ENCODE measurements around the gene PRKCSH.
"Not testable (repeated sequence)": the region's sequence is repeated elsewhere in the genome, so short reads cannot be mapped to it uniquely, and the experiment has no call there.

The PRKCSH gene

DNA sequence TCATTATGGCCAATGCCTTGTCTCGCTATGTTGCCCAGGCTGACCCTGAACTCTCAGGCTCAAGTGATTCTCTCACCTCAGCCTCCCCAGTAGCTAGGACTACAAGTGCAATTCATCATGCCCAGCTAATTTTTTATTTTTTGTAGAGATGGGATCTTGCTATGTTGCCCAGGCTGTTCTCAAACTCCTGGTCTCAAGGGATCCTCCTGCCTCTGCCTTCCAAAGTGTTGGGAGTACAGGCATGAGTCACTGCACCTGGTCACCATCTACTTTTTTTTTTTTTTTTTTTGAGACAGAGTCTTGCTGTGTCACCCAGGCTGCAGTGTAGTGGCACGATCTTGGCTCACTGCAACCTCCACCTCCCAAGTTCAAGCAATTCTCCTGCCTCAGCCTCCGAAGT is 39.9 kb downstream of the PRKCSH start:
- not testable (repeated sequence) for DNase-seq (ENCODE audit: low read depth)

DNA sequence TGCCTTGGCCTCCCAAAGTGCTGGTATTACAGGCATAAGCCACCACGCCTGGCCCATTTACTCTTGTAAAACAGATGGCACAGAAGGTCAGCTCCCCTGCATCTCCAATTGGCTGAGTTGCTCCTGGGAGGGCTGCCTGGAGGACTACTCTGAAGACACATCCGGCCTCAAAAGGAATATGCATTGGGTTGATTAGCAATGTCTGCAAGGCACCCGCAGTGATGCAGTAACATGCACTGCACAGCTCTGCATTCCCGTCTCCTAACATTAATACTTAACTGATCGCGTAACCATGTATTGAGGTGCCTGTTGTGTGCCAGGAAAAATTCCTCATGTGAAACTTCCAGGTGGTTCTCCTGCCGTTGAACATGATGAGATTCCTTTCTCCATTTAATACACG is 40.4 kb downstream of the PRKCSH start:
- no peak for DNase-seq (ENCODE audit: low read depth)

- DNase-seq (ENCODE audit: low read depth): no peak
These were observed 43.0 kb downstream of the PRKCSH start for GRCh38 chr19:11478167-11479089.

- DNase-seq (ENCODE audit: low read depth): no peak
These were observed 43.9 kb downstream of the PRKCSH start for GRCh38 chr19:11479090-11479897.

GRCh38 chr19:11479898-11480714 is 44.7 kb downstream of the PRKCSH start:
- no peak for DNase-seq (ENCODE audit: low read depth)

- DNase-seq (ENCODE audit: low read depth): no peak
These were observed 45.5 kb downstream of the PRKCSH start, which contains the start of gene ELAVL3 for GRCh38 chr19:11480715-11481533. Gene ELAVL3 (minus strand): TSS chr19:11481046. CDS start chr19:11480608, 438 bp downstream.

- peak; percentile 31 for DNase-seq (ENCODE audit: low read depth)
These were observed 46.3 kb downstream of the PRKCSH start for GRCh38 chr19:11481534-11482383.

DNA sequence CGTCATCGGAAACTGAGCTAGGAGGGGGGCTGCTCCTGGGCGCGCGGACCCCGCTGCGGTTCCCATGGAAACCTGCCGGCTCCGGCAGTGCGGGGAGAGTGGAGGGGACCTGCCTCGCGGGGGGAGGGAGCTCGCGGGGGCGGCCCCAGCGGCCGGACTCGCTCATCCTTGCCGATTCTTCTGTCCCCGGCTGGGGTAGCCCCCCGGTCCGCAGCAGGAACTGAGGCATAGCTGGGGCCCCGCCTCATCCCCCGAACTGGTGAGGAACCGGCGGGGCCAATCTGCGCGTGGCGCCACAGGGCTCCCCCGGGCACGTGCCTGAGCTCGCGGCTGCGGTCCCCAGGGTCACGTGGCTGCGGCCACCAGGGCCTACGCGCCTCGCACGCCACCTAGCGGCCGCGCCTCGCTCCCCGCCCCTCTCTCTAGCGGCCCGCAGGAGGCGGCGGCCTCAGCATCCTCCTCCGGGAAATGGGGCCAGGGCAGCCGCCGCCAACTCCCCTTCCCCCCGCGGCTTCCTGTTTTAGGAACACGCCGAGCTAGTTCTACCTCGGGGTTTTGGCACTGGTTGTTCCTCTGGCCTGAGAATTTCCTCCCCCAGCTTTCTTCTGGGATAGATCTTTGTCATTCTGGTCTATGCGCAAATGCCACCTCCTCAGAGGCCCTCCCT is 47.1 kb downstream of the PRKCSH start:
- peak; percentile 10 for DNase-seq (ENCODE audit: low read depth)

- no peak for DNase-seq (ENCODE audit: low read depth)
These were observed 48.1 kb downstream of the PRKCSH start for GRCh38 chr19:11483366-11484111.

- no peak for DNase-seq (ENCODE audit: low read depth)
These were observed 49.9 kb downstream of the PRKCSH start for GRCh38 chr19:11485245-11485837.

DNA sequence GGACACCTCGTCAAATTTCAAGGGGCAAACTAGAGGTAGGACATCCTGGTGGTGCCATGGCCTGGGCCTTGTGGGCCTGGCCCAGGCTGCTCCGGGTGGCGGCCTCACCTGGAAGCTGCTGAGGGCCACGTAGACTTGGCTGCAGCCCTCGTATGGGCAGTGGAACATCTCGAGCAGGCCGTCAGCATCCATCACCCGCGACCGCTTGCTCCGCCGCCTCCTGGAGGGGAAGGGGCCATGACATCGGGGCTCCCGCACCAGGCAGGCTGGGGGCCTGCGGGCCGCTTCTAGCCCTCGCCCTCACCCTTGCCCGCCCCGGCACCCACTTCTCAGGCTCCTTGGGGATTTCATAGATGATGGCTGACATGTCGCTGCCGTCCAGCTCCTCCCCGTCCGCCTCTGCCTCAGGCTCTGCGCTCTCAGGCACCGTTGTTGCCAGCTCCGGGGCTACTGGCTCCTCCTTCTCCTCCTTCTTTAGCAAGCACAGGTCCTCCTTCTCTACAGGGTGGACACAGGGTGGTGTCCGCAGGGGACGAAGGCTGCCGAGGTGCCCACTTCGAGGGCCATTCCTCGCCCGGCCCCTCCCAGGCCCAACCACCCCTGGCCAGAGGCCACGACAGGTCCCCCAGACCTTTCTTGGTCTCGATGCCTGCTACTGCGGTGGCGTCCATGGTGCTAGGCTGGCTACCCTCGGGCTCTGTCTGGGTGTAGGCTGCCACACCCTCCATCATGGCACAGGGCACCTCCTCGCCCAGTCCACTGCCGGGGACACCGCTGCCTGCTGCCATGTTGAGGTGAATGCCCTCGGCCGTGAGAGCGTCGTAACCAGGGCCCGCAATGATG is 51.4 kb downstream of the PRKCSH start:
- DNase-seq (ENCODE audit: low read depth): no peak

- DNase-seq (ENCODE audit: low read depth): no peak
These were observed 53.9 kb downstream of the PRKCSH start for GRCh38 chr19:11489378-11489777.

GRCh38 chr19:11494634-11495285 is 59.3 kb downstream of the PRKCSH start:
- no peak for DNase-seq (ENCODE audit: low read depth)

DNA sequence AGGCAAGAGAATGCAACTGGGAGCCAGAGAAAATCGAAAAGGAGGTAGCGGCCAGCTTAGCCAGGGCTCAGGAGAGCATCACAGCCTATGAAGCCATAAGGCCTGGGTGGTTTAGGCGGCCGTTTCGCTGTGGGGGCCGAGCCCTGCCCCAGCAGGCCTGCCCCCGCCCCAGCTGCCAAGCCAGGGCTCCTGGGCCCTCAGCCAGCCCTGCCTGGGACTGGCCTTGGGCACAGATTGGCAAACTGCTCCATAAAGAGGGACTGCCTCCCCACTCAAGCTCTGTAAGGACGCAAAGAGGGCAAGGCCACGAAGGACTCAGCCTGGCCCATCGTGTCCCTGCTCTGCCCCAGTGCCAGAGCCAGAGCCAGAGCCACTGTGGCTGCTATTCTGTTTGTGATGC is 60.0 kb downstream of the PRKCSH start:
- DNase-seq (ENCODE audit: low read depth): no peak

DNA sequence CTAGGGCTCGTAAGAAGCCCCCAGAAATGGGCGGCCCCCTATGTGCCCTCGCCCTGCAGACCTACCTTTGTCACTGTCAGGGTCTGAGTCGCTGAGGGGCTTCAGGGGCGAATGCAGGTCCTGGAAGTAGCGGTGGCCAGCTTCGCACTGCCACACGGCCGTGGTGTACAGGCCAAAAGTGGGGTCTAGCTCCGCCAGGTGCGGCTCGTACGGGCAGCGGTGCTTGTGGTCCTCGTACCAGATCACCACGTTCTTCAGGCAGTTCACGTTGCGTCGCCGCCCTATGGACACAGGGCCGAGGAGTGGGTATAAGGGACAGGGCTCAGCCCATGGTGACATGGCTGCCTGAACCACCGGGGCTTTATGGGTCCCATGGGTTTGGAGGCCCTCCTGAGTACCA is 60.5 kb downstream of the PRKCSH start:
- DNase-seq (ENCODE audit: low read depth): no peak

DNA sequence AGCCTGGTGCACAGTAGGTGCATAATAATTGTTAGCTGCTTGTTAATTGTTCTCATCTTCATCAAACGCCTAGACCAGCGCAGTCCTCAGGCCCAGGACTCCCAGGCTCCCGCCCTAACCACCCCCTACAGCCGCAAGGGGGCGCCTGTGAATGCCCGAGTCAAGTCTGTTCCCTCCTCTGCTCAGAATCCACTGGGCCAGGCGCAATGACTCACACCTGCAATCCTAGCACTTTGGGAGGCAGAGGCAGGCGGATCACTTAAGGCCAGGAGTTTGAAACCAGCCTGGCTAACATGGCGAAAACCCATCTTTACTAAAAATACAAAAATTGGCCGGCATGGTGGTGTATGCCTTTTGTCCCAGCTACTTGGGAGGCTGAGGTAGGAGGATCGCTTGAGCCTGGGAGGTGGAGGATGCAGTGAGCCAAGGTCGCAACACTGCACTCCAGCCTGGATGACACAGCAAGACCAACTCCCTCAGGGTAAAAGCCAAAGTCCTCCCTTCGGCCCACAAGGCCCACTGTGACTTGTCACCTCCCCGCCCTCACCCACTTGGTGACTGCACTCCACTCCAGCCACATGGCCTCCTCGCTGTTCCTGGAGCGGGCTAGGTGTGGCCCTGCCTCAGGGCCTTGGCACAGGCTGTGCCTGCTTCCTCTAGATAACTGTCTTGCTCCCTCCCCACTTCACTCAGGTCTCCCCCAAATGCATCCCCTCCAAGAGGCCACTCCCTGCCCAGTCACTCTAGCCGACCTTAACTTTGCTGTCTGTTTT is 61.1 kb downstream of the PRKCSH start:
- DNase-seq (ENCODE audit: low read depth): peak; percentile 25
